Choroid plexus epithelial cell (primary cell): Measurements from ENCODE around the gene SORBS1.

Source experiments
- DNase-seq: peaks from one replicate; pipeline ENCODE4 v3.0.0-alpha.2; 2010; ENCODE audit warnings: low read depth
- H3K4me3 ChIP-seq: 2 replicates; pipeline ENCODE4 v1.5.1; 2011; ENCODE audit warnings: low read depth, mild to moderate bottlenecking, control low read depth, low read length, moderate library complexity
- TF ChIP-seq, protein P1 (sequence below): conservative IDR thresholded peaks from 2 replicates; pipeline ENCODE4 v1.5.1; 2011; ENCODE audit warnings: low read depth, mild to moderate bottlenecking, control low read depth, inconsistent platforms, low read length, moderate library complexity

The SORBS1 gene

DNA sequence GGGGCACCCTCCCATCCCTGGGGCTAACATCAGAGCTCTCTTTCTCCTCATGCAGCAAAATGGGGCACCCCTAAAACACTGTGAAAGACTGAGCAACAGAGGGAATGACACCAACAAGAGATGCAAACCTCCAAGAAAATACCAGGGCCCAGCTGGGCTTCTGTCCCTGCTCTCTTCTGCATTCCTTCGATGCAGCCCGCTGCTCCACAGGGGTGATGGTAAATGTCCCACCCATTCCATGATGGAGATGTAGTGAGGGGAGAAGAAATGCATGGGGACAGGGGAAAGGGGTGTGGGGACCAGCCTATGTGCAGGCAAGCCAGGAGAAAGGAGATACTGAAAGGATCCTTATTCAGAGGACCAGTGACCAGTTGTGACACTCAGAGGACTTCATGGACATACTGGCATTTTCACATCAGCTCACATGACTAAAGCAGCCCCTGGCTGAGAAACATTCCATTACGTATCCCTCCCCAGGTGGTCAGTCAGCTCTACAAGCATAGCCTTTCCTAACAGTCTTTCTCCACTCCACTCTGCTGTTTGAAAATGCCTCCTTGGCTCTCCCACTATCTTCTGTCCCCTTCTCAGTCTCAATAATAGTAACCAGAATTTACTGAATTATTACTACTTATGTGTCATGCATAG lies 13.3 kb downstream of the SORBS1 start:
- no peak overlapping the region for H3K4me3 ChIP-seq
- DNase-seq = peak; percentile 26

DNA sequence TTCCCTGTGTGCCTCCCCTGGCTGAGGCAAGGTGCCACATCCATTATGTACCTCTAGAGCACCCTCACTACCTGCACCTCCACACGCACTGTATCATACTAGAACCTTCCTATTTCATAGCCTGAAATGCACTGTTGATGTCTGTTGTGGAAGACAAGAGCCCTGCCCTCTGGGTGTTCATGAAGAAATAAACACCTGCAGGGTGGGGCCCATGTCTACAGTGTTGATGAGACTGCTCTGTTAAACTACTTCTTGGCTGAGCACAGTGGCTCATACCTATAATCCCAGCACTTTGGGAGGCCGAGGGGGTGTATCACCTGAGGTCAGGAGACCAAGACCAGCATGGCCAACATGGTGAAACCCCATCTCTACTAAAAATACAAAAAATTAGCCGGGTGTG lies 14.0 kb downstream of the SORBS1 start:
- TF ChIP-seq, protein P1, sequence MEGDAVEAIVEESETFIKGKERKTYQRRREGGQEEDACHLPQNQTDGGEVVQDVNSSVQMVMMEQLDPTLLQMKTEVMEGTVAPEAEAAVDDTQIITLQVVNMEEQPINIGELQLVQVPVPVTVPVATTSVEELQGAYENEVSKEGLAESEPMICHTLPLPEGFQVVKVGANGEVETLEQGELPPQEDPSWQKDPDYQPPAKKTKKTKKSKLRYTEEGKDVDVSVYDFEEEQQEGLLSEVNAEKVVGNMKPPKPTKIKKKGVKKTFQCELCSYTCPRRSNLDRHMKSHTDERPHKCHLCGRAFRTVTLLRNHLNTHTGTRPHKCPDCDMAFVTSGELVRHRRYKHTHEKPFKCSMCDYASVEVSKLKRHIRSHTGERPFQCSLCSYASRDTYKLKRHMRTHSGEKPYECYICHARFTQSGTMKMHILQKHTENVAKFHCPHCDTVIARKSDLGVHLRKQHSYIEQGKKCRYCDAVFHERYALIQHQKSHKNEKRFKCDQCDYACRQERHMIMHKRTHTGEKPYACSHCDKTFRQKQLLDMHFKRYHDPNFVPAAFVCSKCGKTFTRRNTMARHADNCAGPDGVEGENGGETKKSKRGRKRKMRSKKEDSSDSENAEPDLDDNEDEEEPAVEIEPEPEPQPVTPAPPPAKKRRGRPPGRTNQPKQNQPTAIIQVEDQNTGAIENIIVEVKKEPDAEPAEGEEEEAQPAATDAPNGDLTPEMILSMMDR = no peak
- DNase-seq = no peak
- no peak overlapping the region for H3K4me3 ChIP-seq

More for the DNA sequence above, 13.3 kb downstream of the SORBS1 start:
- TF ChIP-seq, protein P1 = no peak

DNA sequence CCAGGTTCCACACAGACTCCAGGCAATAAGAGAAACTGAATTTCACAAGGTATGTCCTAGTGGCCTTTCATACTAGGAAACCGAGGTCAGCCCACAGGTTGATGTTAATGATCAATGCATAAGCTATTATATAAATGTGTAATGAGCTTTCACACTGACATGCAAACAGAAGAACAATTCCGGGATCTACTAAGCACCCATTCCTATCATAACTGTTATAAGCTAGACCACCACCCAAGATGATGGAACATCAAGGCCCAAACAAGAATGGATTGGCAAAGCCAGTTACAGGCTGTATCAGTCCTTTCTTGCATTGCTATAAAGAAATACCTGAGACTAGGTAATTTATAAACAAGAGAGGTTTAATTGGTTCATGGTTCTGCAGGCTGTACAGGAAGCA lies 15.2 kb downstream of the SORBS1 start:
- TF ChIP-seq, protein P1 = no peak
- no peak overlapping the region for H3K4me3 ChIP-seq

DNA sequence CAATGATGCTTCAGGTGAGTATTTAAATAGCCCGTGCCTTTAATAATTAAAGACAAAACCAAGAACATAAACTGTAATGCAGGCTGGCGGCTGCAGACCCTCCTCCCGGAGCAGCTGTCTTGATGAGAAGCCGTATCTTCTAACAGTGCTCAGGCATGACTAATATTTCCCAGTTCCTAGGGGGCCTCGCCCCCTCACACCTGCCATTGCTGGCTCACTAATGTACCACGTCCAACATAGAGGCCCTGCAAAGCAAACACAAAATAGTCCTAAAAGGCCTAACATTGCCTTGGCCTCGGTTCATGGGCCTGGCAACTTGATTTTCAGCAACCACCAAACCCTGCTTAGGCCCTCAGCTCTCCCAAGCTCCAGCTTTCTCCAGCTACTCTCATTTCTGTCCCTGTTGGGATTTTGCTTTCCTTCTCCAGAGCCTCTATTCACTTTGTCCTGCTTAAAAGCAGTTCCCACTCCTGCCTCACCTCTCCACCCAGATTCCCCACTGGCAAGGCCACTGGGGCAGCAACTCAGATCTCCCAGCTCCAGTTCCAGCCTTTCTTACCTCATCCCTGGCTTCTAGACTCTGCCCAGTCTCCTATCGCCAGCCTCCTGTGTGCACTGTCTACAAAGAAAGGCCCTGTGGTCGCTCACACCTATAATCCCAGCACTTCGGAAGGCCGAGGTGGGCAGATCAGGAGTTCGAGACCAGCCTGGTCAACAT lies 16.2 kb downstream of the SORBS1 start:
- TF ChIP-seq, protein P1 = no peak
- DNase-seq = no peak
- H3K4me3 ChIP-seq = no peak overlapping the region

More for the DNA sequence above, 15.2 kb downstream of the SORBS1 start:
- DNase-seq = no peak

DNA sequence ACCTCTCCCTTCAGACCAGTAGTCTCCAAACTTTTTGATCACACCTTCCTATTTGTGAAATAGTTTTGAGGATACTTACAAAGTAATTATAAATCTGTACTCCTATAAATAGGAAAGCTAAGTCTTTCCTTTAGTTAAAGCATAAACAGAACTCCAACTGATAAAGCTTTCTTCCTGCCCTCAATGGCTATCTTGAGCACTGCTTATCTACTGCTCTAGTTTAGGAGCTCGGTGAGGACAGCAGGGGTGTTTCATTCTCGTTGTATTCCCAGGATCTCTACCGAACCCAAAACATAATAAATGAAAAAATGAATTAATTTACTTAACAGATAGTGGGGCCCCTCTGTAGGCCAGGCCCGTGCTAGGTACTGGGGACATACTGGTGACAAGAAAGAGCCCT lies 17.7 kb downstream of the SORBS1 start:
- DNase-seq = no peak
- TF ChIP-seq, protein P1 = no peak
- H3K4me3 ChIP-seq = no peak overlapping the region

DNA sequence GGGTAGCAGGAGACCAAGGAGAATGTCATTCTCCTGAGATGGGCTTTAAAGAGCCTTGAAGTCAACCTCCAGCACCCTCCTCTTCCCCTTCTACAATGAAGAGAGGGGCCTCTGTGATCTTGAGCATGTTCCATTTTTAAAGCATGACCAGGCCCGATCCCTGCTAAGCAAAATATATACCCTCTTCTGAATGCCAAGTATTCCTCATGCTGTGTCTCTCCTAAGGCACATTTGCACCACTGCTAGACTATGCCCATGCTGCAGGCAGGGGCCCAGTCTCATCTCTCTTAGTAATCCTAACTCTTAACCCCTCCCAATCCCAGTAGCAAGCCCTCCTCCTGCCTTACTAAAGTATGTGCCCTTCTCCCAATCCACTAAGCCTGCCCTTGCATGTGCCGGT lies 18.4 kb downstream of the SORBS1 start:
- DNase-seq = no peak
- no peak overlapping the region for H3K4me3 ChIP-seq
- TF ChIP-seq, protein P1 = no peak

DNA sequence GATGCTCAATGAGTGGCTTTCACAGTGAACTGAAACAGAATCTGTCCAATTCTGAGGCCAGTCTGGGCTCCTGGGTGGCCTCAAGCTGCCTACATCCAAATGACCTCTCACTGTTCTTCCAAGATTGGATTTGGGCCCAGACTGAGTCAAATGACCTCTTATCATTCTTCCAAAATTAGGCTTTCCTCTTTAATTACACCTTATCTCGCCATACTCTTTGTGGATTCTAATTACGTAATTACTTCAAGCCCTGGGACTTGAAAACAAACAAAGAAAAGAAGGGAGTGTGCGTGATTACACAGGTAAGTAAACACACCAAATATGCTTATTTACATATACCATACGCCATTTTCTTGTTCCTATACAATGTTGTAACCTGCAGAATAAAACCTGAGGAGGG lies 18.8 kb downstream of the SORBS1 start:
- TF ChIP-seq, protein P1 = no peak
- no peak for DNase-seq
- H3K4me3 ChIP-seq = no peak overlapping the region
